ENCODE data around the gene PDPN. TPM values are rescaled to one million over a fixed set of nuclear protein-coding genes. Genes with fewer than 3 reads are reported as not detected.
A peak's percentile ranks its signal among the peaks of the same experiment; 100 is the strongest.

The PDPN gene
- total RNA-seq, 1 donor from 2014 or later: 13.6 TPM

DNA sequence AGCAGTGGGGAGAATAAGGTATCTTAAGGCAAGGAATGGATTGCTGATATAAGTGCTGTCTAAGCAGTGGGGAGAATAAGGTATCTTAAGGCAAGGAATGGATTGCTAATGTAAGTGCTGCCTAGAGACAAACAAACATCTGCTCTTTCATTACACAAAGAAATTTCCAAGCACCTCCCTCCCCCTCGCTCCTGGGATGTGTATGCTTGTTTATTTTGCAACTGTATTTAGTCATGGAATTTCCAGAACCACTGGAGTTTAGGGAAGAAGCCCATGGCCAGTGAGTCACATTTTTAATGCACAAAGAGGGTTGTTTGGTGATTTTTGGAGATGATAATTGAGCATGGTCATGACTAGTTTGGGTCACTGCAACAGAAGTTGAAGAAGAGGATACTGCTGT lies 21.5 kb downstream of the PDPN start:
- Histone ChIP-seq H3K9me3 (ENCODE audit: control insufficient read depth in 3 of 3, low read length in 3 of 3) (no peaks in the 10 kb centered on the region), H3K9ac (ENCODE audit: low read depth in 1 of 3, low read length in 3 of 3) (no peak overlapping the region), H3K4me1 (ENCODE audit: control insufficient read depth in 3 of 3, insufficient read depth in 3 of 3, low read length in 3 of 3) (peaks cover 9 to 17% (median 9%) of the 10 kb centered on the region in 3 donors), H3K27me3 (ENCODE audit: control insufficient read depth in 3 of 3, insufficient read depth in 3 of 3, low read length in 3 of 3) (no peaks in the 10 kb centered on the region), H3K27ac (ENCODE audit: low read depth, low read length) (no peak overlapping the region), H3K4me3 (ENCODE audit: low read length in 3 of 3) (no peak overlapping the region), H3K36me3 (ENCODE audit: control insufficient read depth in 3 of 3, insufficient read depth in 3 of 3, low read length in 3 of 3) (peaks cover 0 to 13% (median 11%) of the 10 kb centered on the region in 3 donors)

DNA sequence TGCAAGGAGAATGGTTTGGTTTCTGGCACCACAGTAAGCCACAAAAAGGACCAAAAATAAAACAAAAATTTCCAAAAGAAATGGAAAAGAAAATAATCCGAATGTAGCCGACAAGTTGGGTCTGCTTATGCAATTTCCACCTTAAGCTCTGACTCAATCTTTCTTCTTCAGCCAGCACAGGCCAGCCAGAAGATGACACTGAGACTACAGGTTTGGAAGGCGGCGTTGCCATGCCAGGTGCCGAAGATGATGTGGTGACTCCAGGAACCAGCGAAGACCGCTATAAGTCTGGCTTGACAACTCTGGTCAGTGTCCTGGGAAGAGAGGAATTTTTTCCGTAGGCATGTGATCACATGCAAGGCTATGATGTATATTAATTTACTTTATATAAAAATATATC lies 23.4 kb downstream of the PDPN start:
- Histone ChIP-seq H3K4me3 (ENCODE audit: low read length in 3 of 3) (no peak overlapping the region), H3K9me3 (ENCODE audit: control insufficient read depth in 3 of 3, low read length in 3 of 3) (no peaks in the 10 kb centered on the region), H3K27ac (ENCODE audit: low read depth, low read length) (no peak overlapping the region), H3K9ac (ENCODE audit: low read depth in 1 of 3, low read length in 3 of 3) (no peak overlapping the region), H3K27me3 (ENCODE audit: control insufficient read depth in 3 of 3, insufficient read depth in 3 of 3, low read length in 3 of 3) (no peaks in the 10 kb centered on the region), H3K36me3 (ENCODE audit: control insufficient read depth in 3 of 3, insufficient read depth in 3 of 3, low read length in 3 of 3) (peaks cover 2 to 21% (median 18%) of the 10 kb centered on the region in 3 donors), H3K4me1 (ENCODE audit: control insufficient read depth in 3 of 3, insufficient read depth in 3 of 3, low read length in 3 of 3) (peaks cover 0 to 5% (median 2%) of the 10 kb centered on the region in 3 donors)

DNA sequence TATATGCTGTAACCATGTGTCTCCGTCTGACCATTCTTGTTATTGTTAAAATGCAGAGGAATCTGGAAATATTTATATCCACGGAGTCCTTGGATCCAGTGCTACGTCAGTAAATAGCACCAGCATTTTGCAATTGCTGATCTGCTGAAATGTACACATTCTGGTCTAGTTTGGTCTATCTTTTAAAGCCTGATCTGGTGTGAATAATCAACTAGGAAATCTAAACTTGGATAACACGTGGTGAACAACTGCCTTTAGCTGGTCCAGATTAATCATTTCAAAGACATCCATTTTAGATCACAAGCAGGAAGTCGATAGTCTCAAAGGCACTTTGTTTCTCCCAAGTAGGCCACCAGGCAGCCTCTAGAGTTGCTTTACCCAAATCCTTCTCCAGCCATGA lies 32.6 kb downstream of the PDPN start:
- H3K27me3 ChIP-seq (ENCODE audit: control insufficient read depth in 3 of 3, insufficient read depth in 3 of 3, low read length in 3 of 3): no peaks in the 10 kb centered on the region
- no peaks in the 10 kb centered on the region for H3K9me3 ChIP-seq (ENCODE audit: control insufficient read depth in 3 of 3, low read length in 3 of 3)
- H3K9ac ChIP-seq (ENCODE audit: low read depth in 1 of 3, low read length in 3 of 3): no peak overlapping the region
- no peak overlapping the region for H3K27ac ChIP-seq (ENCODE audit: low read depth, low read length)
- no peak overlapping the region for H3K4me3 ChIP-seq (ENCODE audit: low read length in 3 of 3)
- peaks cover 10 to 20% (median 15%) of the 10 kb centered on the region in 3 donors for H3K4me1 ChIP-seq (ENCODE audit: control insufficient read depth in 3 of 3, insufficient read depth in 3 of 3, low read length in 3 of 3)
- H3K36me3 ChIP-seq (ENCODE audit: control insufficient read depth in 3 of 3, insufficient read depth in 3 of 3, low read length in 3 of 3): peaks cover 2 to 22% (median 17%) of the 10 kb centered on the region in 3 donors

DNA sequence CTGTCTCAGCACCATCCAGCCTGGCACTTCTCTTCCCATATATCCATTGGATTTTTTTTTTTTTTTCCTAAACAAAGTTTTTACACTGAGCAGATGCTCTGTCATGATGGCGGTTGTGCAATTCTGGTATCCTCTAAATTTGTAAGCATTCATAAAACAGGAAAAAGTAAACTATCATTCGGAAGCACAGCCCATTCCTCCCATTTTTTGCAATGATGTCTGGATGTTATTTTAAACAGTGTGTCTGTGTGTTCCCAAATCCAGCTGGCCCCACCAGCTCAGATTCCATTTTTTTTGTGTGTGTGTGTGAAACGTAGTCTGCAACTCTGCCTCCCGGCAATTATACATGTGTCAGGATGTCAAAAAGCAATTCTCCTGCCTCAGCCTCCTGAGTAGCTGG lies 33.5 kb downstream of the PDPN start:
- H3K36me3 ChIP-seq (ENCODE audit: control insufficient read depth in 3 of 3, insufficient read depth in 3 of 3, low read length in 3 of 3): peaks cover 2 to 22% (median 14%) of the 10 kb centered on the region in 3 donors
- H3K27ac ChIP-seq (ENCODE audit: low read depth, low read length): no peak overlapping the region
- H3K9ac ChIP-seq (ENCODE audit: low read depth in 1 of 3, low read length in 3 of 3): no peak overlapping the region
- no peaks in the 10 kb centered on the region for H3K9me3 ChIP-seq (ENCODE audit: control insufficient read depth in 3 of 3, low read length in 3 of 3)
- H3K4me3 ChIP-seq (ENCODE audit: low read length in 3 of 3): no peak overlapping the region
- H3K4me1 ChIP-seq (ENCODE audit: control insufficient read depth in 3 of 3, insufficient read depth in 3 of 3, low read length in 3 of 3): peaks cover 10 to 20% (median 15%) of the 10 kb centered on the region in 3 donors
- H3K27me3 ChIP-seq (ENCODE audit: control insufficient read depth in 3 of 3, insufficient read depth in 3 of 3, low read length in 3 of 3): no peaks in the 10 kb centered on the region

DNA sequence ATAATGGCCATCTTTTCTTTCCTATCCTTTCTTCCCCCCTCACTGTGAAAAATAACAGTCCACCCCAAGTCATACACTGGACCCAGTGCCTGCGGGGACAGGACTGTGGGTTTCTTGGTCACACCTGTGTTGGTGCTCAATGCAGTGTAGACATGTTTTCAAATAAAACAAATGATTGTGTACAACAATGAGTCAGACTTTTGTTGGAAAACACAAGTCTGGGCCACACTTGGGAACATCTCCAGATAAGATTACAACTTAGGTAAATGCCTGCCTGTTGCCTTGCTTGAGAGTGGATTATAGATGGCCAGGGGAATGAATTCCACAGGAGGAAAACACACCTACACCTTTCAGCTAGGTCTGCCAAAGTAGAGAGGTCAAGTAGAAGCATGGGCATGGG lies 34.1 kb downstream of the PDPN start:
- H3K27me3 ChIP-seq (ENCODE audit: control insufficient read depth in 3 of 3, insufficient read depth in 3 of 3, low read length in 3 of 3): no peaks in the 10 kb centered on the region
- H3K36me3 ChIP-seq (ENCODE audit: control insufficient read depth in 3 of 3, insufficient read depth in 3 of 3, low read length in 3 of 3): peaks cover 2 to 22% (median 14%) of the 10 kb centered on the region in 3 donors
- no peak overlapping the region for H3K9ac ChIP-seq (ENCODE audit: low read depth in 1 of 3, low read length in 3 of 3)
- peaks cover 10 to 20% (median 15%) of the 10 kb centered on the region in 3 donors for H3K4me1 ChIP-seq (ENCODE audit: control insufficient read depth in 3 of 3, insufficient read depth in 3 of 3, low read length in 3 of 3)
- no peaks in the 10 kb centered on the region for H3K9me3 ChIP-seq (ENCODE audit: control insufficient read depth in 3 of 3, low read length in 3 of 3)
- H3K4me3 ChIP-seq (ENCODE audit: low read length in 3 of 3): no peak overlapping the region
- H3K27ac ChIP-seq (ENCODE audit: low read depth, low read length): no peak overlapping the region

DNA sequence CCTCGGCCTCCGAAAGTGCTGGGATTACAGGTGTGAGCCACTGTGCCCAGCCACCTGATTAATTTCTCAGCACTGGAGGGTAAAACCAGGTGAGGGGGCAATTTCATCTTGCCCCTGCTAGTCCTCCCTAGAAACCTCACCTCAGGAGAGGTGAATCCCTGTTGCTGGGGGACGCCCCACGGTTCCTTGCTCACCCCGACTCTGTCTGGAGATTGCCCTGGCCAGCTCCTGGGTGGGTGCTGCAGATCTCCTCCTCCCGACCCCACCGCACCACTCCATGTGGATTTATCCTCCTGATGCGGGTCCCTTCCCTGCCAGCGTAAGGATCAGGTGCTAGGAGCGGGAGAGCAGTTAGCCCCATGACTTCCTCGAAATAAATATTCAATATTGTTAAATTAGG lies 34.9 kb downstream of the PDPN start:
- H3K9ac ChIP-seq (ENCODE audit: low read depth in 1 of 3, low read length in 3 of 3): no peak overlapping the region
- no peaks in the 10 kb centered on the region for H3K27me3 ChIP-seq (ENCODE audit: control insufficient read depth in 3 of 3, insufficient read depth in 3 of 3, low read length in 3 of 3)
- no peaks in the 10 kb centered on the region for H3K9me3 ChIP-seq (ENCODE audit: control insufficient read depth in 3 of 3, low read length in 3 of 3)
- H3K4me3 ChIP-seq (ENCODE audit: low read length in 3 of 3): no peak overlapping the region
- peaks cover 10 to 20% (median 15%) of the 10 kb centered on the region in 3 donors for H3K4me1 ChIP-seq (ENCODE audit: control insufficient read depth in 3 of 3, insufficient read depth in 3 of 3, low read length in 3 of 3)
- H3K27ac ChIP-seq (ENCODE audit: low read depth, low read length): no peak overlapping the region
- H3K36me3 ChIP-seq (ENCODE audit: control insufficient read depth in 3 of 3, insufficient read depth in 3 of 3, low read length in 3 of 3): peaks cover 2 to 22% (median 14%) of the 10 kb centered on the region in 3 donors

DNA sequence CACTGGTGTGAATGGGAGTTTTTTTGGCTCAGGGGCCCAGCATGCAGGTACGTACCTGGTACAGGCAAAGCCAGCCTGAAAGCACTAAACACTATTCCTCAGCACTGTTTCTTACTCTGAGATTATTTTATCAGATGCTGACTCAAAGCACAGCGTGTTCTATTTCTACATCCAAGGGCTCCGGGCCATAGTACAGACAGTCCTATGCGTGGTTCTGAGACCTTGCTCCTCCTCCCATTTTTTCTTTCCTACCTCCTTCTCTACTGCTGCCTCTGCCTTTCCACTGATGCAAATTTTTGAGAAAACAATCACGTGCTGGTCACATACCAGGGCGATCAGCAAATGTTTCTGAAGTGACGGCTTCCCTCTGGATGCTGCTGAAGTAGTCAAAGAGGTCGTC lies 36.3 kb downstream of the PDPN start:
- no peak overlapping the region for H3K4me3 ChIP-seq (ENCODE audit: low read length in 3 of 3)
- H3K27ac ChIP-seq (ENCODE audit: low read depth, low read length): peak overlapping the region; percentile 30
- no peak overlapping the region for H3K9ac ChIP-seq (ENCODE audit: low read depth in 1 of 3, low read length in 3 of 3)
- H3K36me3 ChIP-seq (ENCODE audit: control insufficient read depth in 3 of 3, insufficient read depth in 3 of 3, low read length in 3 of 3): peaks cover 2 to 14% (median 10%) of the 10 kb centered on the region in 3 donors
- H3K4me1 ChIP-seq (ENCODE audit: control insufficient read depth in 3 of 3, insufficient read depth in 3 of 3, low read length in 3 of 3): peaks cover 10 to 20% (median 15%) of the 10 kb centered on the region in 3 donors
- H3K9me3 ChIP-seq (ENCODE audit: control insufficient read depth in 3 of 3, low read length in 3 of 3): no peaks in the 10 kb centered on the region
- no peaks in the 10 kb centered on the region for H3K27me3 ChIP-seq (ENCODE audit: control insufficient read depth in 3 of 3, insufficient read depth in 3 of 3, low read length in 3 of 3)

DNA sequence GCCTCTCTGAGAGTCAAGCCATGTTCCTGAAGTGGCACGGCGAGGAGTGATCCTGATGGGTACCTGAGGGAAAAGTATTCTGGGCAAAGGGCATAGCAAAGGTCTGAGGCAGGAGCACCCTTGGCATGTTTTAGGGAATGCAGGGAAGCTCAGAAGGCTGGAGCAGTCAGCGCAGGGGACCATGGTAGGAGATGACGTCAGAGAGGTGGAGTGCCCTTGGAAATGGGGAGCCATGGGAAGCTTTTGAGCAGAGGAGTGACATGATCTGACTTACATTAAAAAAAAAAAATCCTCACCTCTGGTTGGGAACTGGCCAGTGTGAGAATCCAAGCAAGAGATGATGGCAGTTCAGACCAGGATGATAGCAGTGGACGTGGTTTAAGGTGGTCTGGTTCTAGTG lies 37.2 kb downstream of the PDPN start:
- Histone ChIP-seq H3K36me3 (ENCODE audit: control insufficient read depth in 3 of 3, insufficient read depth in 3 of 3, low read length in 3 of 3) (peaks cover under 1 to 8% (median 5%) of the 10 kb centered on the region in 3 donors), H3K27ac (ENCODE audit: low read depth, low read length) (no peak overlapping the region), H3K4me3 (ENCODE audit: low read length in 3 of 3) (no peak overlapping the region), H3K27me3 (ENCODE audit: control insufficient read depth in 3 of 3, insufficient read depth in 3 of 3, low read length in 3 of 3) (no peaks in the 10 kb centered on the region), H3K9me3 (ENCODE audit: control insufficient read depth in 3 of 3, low read length in 3 of 3) (no peaks in the 10 kb centered on the region), H3K9ac (ENCODE audit: low read depth in 1 of 3, low read length in 3 of 3) (no peak overlapping the region), H3K4me1 (ENCODE audit: control insufficient read depth in 3 of 3, insufficient read depth in 3 of 3, low read length in 3 of 3) (peaks cover 10 to 16% (median 15%) of the 10 kb centered on the region in 3 donors)

DNA sequence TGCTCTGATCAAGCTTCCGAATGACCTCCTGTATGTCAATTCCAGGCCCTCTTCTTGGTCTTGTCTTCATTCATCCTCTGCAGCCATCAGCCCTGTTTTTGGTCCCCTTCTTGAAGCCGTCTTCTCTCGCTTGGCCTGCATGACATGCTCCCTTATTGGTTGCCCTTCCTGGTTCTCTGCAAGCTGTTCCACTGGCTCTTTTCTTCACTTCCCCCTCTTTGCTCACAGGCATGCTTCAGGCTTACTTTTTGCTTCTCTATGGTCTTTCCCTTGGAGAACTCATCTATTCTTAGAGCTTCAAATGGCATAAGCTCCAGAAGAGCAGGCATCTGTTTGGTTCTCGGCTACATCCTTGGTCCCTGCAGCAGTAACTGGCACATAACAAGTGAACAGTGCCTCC lies 38.8 kb downstream of the PDPN start:
- no peaks in the 10 kb centered on the region for H3K27me3 ChIP-seq (ENCODE audit: control insufficient read depth in 3 of 3, insufficient read depth in 3 of 3, low read length in 3 of 3)
- H3K9me3 ChIP-seq (ENCODE audit: control insufficient read depth in 3 of 3, low read length in 3 of 3): no peaks in the 10 kb centered on the region
- H3K36me3 ChIP-seq (ENCODE audit: control insufficient read depth in 3 of 3, insufficient read depth in 3 of 3, low read length in 3 of 3): no peaks in the 10 kb centered on the region
- H3K4me3 ChIP-seq (ENCODE audit: low read length in 3 of 3): no peak overlapping the region
- no peak overlapping the region for H3K27ac ChIP-seq (ENCODE audit: low read depth, low read length)
- no peak overlapping the region for H3K9ac ChIP-seq (ENCODE audit: low read depth in 1 of 3, low read length in 3 of 3)
- peaks cover 10 to 16% (median 15%) of the 10 kb centered on the region in 3 donors for H3K4me1 ChIP-seq (ENCODE audit: control insufficient read depth in 3 of 3, insufficient read depth in 3 of 3, low read length in 3 of 3)

DNA sequence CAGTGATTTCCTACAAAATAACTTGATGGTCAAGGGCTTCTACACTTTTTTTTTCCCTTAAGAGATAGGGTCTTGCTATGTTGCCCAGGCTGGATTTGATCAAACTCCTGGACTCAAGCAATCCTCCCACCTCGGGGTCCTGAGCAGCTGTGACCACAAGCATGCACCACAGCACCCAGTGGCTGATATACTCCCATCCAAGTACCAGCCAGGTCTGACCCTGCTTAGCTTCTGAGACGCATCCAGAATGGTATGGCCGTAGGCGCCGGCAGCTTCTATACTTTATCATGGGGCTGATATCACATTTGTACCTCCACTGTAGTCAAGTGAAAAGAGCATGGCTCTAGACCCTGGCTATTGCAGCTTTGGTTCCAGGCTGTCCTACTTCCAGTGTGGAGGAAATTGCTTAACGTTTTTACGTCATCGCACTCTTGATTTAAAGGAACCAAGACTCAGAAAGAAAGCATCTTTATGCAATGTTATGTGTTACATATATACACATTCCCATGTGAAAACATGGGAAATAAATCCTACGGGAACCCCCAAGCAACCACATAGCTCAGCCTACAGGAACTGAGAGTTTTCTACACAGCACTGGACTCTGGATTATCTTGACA lies 39.5 kb downstream of the PDPN start:
- Histone ChIP-seq H3K4me3 (ENCODE audit: low read length in 3 of 3) (no peak overlapping the region), H3K4me1 (ENCODE audit: control insufficient read depth in 3 of 3, insufficient read depth in 3 of 3, low read length in 3 of 3) (peaks cover 10 to 16% (median 15%) of the 10 kb centered on the region in 3 donors), H3K27ac (ENCODE audit: low read depth, low read length) (no peak overlapping the region)

More for the DNA sequence above, 39.5 kb downstream of the PDPN start:
- Histone ChIP-seq H3K9me3 (ENCODE audit: control insufficient read depth in 3 of 3, low read length in 3 of 3) (no peaks in the 10 kb centered on the region), H3K9ac (ENCODE audit: low read depth in 1 of 3, low read length in 3 of 3) (no peak overlapping the region), H3K36me3 (ENCODE audit: control insufficient read depth in 3 of 3, insufficient read depth in 3 of 3, low read length in 3 of 3) (no peaks in the 10 kb centered on the region), H3K27me3 (ENCODE audit: control insufficient read depth in 3 of 3, insufficient read depth in 3 of 3, low read length in 3 of 3) (no peaks in the 10 kb centered on the region)
